ENCODE results near the gene FAM13B. TPM values are rescaled to one million over a fixed set of nuclear protein-coding genes. Genes with fewer than 3 reads are reported as not detected.

The FAM13B gene
- total RNA-seq, 1 donor from 2014 or later, result 43.6 TPM

DNA sequence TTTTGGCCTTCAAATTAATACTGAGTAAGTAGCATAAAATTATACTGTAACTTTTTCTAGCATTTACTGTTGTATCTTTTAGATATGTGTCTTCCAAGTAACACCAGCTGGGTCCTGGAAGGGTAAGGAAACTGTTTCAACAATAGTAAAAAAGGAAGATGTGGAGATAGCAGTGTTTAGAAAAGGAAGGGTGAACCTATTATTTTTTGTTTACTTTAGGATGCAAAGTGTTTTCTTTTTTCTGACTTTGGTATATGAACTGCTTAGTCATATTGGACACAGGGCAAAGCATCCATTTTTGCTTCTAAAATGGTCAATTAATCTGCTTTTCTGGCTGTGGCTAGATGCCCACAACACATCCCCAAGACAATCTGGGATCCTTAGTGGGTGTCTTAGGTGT, 138.3 kb downstream of the FAM13B start:
- Mint-ChIP-seq H3K27me3 (ENCODE audit: low read depth) (no peaks in the 10 kb centered on the region), H3K4me1 (ENCODE audit: low read depth) (no peaks in the 10 kb centered on the region), H3K36me3 (ENCODE audit: low read depth) (no peaks in the 10 kb centered on the region), H3K4me3 (ENCODE audit: unreplicated experiment) (no peak overlapping the region), H3K9me3 (ENCODE audit: low read depth) (no peaks in the 10 kb centered on the region), H3K27ac (ENCODE audit: unreplicated experiment) (no peak overlapping the region)
- no peak for DNase-seq (ENCODE audit: low spot score)
- TF ChIP-seq, protein P1, sequence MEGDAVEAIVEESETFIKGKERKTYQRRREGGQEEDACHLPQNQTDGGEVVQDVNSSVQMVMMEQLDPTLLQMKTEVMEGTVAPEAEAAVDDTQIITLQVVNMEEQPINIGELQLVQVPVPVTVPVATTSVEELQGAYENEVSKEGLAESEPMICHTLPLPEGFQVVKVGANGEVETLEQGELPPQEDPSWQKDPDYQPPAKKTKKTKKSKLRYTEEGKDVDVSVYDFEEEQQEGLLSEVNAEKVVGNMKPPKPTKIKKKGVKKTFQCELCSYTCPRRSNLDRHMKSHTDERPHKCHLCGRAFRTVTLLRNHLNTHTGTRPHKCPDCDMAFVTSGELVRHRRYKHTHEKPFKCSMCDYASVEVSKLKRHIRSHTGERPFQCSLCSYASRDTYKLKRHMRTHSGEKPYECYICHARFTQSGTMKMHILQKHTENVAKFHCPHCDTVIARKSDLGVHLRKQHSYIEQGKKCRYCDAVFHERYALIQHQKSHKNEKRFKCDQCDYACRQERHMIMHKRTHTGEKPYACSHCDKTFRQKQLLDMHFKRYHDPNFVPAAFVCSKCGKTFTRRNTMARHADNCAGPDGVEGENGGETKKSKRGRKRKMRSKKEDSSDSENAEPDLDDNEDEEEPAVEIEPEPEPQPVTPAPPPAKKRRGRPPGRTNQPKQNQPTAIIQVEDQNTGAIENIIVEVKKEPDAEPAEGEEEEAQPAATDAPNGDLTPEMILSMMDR (IDR thresholded peaks at IDR 0.05), result no peak

DNA sequence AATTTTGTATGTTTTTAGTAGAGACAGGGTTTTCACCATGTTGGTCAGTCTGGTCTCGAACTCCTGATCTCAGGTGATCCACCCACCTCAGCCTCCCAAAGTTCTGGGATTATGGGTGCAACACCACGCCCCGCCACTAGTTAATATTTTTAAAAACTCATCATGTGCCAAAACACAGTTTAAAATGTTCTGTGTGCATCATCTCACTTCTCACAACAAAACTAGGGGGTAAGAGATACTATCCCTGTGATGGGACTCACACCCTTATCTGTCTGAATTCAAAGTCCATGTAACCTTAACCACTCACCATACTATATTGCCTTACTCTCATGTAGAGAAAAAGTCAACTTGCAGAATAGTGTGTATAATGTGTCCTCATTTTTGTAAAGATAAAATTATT, 141.0 kb downstream of the FAM13B start:
- no peak overlapping the region for H3K4me3 Mint-ChIP-seq (ENCODE audit: unreplicated experiment)
- DNase-seq (ENCODE audit: low spot score), result no peak
- peaks cover 4% of the 10 kb centered on the region for H3K4me1 Mint-ChIP-seq (ENCODE audit: low read depth)
- H3K36me3 Mint-ChIP-seq (ENCODE audit: low read depth), result no peaks in the 10 kb centered on the region
- H3K27me3 Mint-ChIP-seq (ENCODE audit: low read depth), result no peaks in the 10 kb centered on the region
- TF ChIP-seq, protein P1 (IDR thresholded peaks at IDR 0.05), result peak; percentile 38
- no peak overlapping the region for H3K27ac Mint-ChIP-seq (ENCODE audit: unreplicated experiment)
- H3K9me3 Mint-ChIP-seq (ENCODE audit: low read depth), result no peaks in the 10 kb centered on the region

DNA sequence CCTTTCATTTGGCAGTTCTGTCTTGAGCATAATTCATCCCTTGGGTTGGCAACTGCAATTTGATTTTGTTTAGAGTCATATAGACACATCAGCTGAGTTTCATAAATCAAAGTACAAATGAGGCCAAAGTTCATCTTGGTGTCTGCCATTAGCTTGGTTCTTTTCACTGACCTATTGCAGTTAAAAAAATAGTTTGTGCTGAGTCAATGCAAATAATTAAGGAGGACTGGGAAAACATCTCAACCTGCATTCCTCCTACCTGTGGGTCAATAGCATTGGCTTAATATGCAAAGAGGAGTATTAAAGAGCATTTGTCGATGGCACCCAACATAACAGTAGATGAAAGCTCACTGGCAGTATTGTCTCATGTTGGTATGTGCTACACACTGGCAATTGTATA, 142.0 kb downstream of the FAM13B start:
- Mint-ChIP-seq H3K27me3 (ENCODE audit: low read depth) (no peaks in the 10 kb centered on the region), H3K9me3 (ENCODE audit: low read depth) (no peaks in the 10 kb centered on the region), H3K4me1 (ENCODE audit: low read depth) (peaks cover 4% of the 10 kb centered on the region), H3K4me3 (ENCODE audit: unreplicated experiment) (no peak overlapping the region), H3K27ac (ENCODE audit: unreplicated experiment) (no peak overlapping the region), H3K36me3 (ENCODE audit: low read depth) (no peaks in the 10 kb centered on the region)
- TF ChIP-seq, protein P1 (IDR thresholded peaks at IDR 0.05), result no peak
- DNase-seq (ENCODE audit: low spot score), result no peak

DNA sequence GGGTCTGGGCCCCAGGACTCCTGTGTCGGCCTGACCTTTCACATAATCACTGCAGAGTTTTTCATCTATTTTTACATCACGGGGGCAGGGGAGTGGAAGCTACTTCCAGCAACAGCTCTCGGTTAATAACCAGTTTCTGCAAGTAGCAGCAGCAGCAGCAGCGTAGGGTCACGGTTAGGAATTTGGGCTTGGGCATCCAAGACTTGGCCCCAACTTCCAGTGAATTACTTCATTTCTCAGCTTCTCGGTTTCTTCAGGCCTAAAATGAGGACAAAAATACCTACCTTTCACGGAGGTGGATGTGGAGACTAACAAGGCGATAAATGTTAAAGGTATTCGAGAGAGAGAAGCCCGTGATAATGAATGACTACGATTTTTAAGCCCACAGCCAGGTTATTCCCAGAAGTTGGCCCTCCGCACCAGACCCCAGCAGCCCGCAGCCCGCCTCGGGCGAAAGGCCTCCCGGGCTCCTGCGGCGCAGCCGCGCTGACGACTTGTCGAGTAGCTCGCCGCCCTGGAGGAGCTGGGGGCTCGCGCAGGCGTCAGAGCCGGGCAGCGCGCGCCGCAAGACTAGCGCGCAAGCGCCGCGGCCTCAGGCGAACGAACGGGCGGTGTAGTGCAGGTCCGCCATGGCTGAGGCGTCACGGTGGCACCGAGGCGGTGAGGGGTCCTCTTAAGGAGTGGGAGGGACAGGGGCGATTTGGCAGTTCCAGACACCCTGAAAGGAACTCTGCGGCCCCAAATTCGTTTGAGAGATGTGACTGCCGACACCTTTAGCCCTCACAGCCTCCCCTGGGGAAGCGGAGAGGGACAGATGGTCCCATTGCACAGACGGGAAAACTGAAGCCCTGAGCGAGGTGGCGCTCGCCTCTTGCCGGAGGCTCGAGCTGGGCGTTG, 143.8 kb downstream of the FAM13B start, which contains the start of gene PKD2L2:
PKD2L2 (plus strand) TSS at position 595 of the 897 bp plus-strand sequence; CDS start at position 630, 35 bp downstream.
- no peaks in the 10 kb centered on the region for H3K9me3 Mint-ChIP-seq (ENCODE audit: low read depth)
- H3K27me3 Mint-ChIP-seq (ENCODE audit: low read depth), result no peaks in the 10 kb centered on the region
- no peak within 1 kb of the TSS for H3K4me3 Mint-ChIP-seq (ENCODE audit: unreplicated experiment)
- peaks cover 4% of the 10 kb centered on the region for H3K4me1 Mint-ChIP-seq (ENCODE audit: low read depth)
- TF ChIP-seq, protein P1 (IDR thresholded peaks at IDR 0.05), result no peak
- no peak for DNase-seq (ENCODE audit: low spot score)
- H3K27ac Mint-ChIP-seq (ENCODE audit: unreplicated experiment), result no peak within 1 kb of the TSS
- no peaks in the 10 kb centered on the region for H3K36me3 Mint-ChIP-seq (ENCODE audit: low read depth)

DNA sequence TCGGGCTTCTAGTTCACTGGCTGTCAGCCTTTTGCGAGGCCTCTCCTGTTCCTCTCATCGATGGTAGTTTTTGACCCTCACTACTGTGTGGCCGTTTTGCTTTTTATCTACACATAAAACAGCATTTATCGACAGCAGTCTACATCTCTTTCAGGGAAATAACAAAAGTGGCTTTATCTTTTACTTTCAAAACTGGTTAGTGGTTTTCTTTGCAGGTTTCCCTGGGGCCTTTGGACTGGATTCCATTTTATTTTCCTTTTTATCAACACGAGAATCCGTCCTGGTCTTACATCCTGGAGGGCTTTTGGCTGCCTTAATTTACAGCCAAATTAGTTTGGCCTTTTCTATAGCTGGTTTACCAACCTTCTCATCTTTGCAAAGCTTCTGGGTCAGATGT, 144.4 kb downstream of the FAM13B start:
- TF ChIP-seq, protein P1 (IDR thresholded peaks at IDR 0.05), result no peak
- no peak for DNase-seq (ENCODE audit: low spot score)
- Mint-ChIP-seq H3K4me1 (ENCODE audit: low read depth) (peaks cover 4% of the 10 kb centered on the region), H3K36me3 (ENCODE audit: low read depth) (no peaks in the 10 kb centered on the region), H3K27ac (ENCODE audit: unreplicated experiment) (no peak overlapping the region), H3K9me3 (ENCODE audit: low read depth) (no peaks in the 10 kb centered on the region), H3K4me3 (ENCODE audit: unreplicated experiment) (no peak overlapping the region), H3K27me3 (ENCODE audit: low read depth) (no peaks in the 10 kb centered on the region)

Other genes with a start within 250 kb of the FAM13B start
- gene MYOT, start 165.2 kb downstream of the FAM13B start, total RNA-seq, result not detected in 3 replicates
- gene PKD2L2, start 143.6 kb downstream of the FAM13B start, total RNA-seq, result not detected in 3 replicates
- gene WNT8A, start 51.0 kb upstream of the FAM13B start, total RNA-seq, result not detected in 3 replicates
- gene NME5, start 106.3 kb upstream of the FAM13B start, total RNA-seq, result 1.7 to 5.0 TPM (median 2.0 TPM) in 3 replicates
- 31.4 to 49.5 TPM (median 33.1 TPM) in 3 replicates for gene BRD8, start 145.6 kb upstream of the FAM13B start, total RNA-seq
- 5.2 to 15.9 TPM (median 14.3 TPM) in 3 replicates for gene KIF20A, start 146.0 kb upstream of the FAM13B start, total RNA-seq
- gene CDC23, start 180.2 kb upstream of the FAM13B start, total RNA-seq, result 28.8 to 32.4 TPM (median 30.8 TPM) in 3 replicates
- 0.12 to 0.23 TPM in 2 of 3 replicates, not detected in the other for gene GFRA3, start 241.5 kb upstream of the FAM13B start, total RNA-seq

All from chondrocyte (in vitro differentiated cells).